Measurements from ENCODE around the gene PLA2G4A. TPM values are rescaled to one million over a fixed set of nuclear protein-coding genes. Genes with fewer than 3 reads are reported as not detected.

The PLA2G4A gene
- polyA plus RNA-seq, 1 donor from 2014 or later: not detected

DNA sequence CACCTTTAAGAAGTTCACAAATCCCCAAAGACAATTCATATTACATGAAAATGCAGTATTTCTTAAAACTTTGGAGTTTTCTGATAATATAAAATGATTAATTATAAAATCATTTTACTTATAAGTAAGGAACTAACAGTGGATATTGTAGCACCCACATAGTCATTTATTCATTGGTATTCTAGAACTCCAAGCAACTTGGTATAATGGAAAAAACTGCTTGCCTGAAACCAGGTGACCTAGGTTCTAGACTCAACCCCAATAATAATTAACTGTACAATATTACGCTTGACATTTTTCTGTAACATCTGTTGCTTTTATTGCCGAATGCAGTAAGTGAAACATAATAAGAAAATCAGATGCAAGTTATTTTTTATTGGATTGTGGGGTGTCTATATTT is 2.4 kb downstream of the PLA2G4A start:
- no peaks in the 10 kb centered on the region for H3K79me2 ChIP-seq (replicated peaks; ENCODE audit: insufficient read depth, low read length)
- no peaks in the 10 kb centered on the region for H3F3A ChIP-seq (ENCODE audit: insufficient read depth, low read length, poor library complexity, severe bottlenecking)
- H2AFZ ChIP-seq (ENCODE audit: low read depth, low read length): no peak overlapping the region
- H3K9ac ChIP-seq (ENCODE audit: low read length): no peak overlapping the region
- H4K20me1 ChIP-seq (ENCODE audit: insufficient read depth): no peaks in the 10 kb centered on the region
- H3K4me2 ChIP-seq (ENCODE audit: low read length): no peak overlapping the region
- H3K9me3 ChIP-seq (ENCODE audit: low read length): no peaks in the 10 kb centered on the region
- H3K36me3 ChIP-seq (ENCODE audit: insufficient read depth, low read length): no peaks in the 10 kb centered on the region
- H3K27ac ChIP-seq (ENCODE audit: low read length): no peak overlapping the region
- H3K4me3 ChIP-seq (ENCODE audit: low read length): no peak overlapping the region
- H3K9me2 ChIP-seq (ENCODE audit: insufficient read depth, low read length): no peaks in the 10 kb centered on the region
- no peaks in the 10 kb centered on the region for H3K27me3 ChIP-seq (ENCODE audit: insufficient read depth, low read depth, low read length)
- no peak for TF ChIP-seq TAF1 (IDR thresholded peaks at IDR 0.05; ENCODE audit: low read depth)
- TF ChIP-seq POLR2AphosphoS5 (IDR thresholded peaks at IDR 0.05): no peak
- TF ChIP-seq SMC3 (conservative IDR thresholded peaks at IDR 0.05; ENCODE audit: poor library complexity): no peak
- TF ChIP-seq EZH2 (IDR thresholded peaks at IDR 0.05; ENCODE audit: borderline replicate concordance, insufficient read depth, low read length, poor library complexity, severe bottlenecking): no peak
- no peak for TF ChIP-seq MXI1 (conservative IDR thresholded peaks at IDR 0.05; ENCODE audit: poor library complexity, severe bottlenecking)
- TF ChIP-seq, protein P1, sequence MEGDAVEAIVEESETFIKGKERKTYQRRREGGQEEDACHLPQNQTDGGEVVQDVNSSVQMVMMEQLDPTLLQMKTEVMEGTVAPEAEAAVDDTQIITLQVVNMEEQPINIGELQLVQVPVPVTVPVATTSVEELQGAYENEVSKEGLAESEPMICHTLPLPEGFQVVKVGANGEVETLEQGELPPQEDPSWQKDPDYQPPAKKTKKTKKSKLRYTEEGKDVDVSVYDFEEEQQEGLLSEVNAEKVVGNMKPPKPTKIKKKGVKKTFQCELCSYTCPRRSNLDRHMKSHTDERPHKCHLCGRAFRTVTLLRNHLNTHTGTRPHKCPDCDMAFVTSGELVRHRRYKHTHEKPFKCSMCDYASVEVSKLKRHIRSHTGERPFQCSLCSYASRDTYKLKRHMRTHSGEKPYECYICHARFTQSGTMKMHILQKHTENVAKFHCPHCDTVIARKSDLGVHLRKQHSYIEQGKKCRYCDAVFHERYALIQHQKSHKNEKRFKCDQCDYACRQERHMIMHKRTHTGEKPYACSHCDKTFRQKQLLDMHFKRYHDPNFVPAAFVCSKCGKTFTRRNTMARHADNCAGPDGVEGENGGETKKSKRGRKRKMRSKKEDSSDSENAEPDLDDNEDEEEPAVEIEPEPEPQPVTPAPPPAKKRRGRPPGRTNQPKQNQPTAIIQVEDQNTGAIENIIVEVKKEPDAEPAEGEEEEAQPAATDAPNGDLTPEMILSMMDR (IDR thresholded peaks at IDR 0.05; ENCODE audit: poor library complexity, severe bottlenecking): no peak
- TF ChIP-seq, protein P2, sequence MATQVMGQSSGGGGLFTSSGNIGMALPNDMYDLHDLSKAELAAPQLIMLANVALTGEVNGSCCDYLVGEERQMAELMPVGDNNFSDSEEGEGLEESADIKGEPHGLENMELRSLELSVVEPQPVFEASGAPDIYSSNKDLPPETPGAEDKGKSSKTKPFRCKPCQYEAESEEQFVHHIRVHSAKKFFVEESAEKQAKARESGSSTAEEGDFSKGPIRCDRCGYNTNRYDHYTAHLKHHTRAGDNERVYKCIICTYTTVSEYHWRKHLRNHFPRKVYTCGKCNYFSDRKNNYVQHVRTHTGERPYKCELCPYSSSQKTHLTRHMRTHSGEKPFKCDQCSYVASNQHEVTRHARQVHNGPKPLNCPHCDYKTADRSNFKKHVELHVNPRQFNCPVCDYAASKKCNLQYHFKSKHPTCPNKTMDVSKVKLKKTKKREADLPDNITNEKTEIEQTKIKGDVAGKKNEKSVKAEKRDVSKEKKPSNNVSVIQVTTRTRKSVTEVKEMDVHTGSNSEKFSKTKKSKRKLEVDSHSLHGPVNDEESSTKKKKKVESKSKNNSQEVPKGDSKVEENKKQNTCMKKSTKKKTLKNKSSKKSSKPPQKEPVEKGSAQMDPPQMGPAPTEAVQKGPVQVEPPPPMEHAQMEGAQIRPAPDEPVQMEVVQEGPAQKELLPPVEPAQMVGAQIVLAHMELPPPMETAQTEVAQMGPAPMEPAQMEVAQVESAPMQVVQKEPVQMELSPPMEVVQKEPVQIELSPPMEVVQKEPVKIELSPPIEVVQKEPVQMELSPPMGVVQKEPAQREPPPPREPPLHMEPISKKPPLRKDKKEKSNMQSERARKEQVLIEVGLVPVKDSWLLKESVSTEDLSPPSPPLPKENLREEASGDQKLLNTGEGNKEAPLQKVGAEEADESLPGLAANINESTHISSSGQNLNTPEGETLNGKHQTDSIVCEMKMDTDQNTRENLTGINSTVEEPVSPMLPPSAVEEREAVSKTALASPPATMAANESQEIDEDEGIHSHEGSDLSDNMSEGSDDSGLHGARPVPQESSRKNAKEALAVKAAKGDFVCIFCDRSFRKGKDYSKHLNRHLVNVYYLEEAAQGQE (IDR thresholded peaks at IDR 0.05; ENCODE audit: borderline replicate concordance): no peak
- no peak for TF ChIP-seq EP300 (conservative IDR thresholded peaks at IDR 0.05; ENCODE audit: poor library complexity, severe bottlenecking)
- no peak for TF ChIP-seq RAD21 (conservative IDR thresholded peaks at IDR 0.05)

DNA sequence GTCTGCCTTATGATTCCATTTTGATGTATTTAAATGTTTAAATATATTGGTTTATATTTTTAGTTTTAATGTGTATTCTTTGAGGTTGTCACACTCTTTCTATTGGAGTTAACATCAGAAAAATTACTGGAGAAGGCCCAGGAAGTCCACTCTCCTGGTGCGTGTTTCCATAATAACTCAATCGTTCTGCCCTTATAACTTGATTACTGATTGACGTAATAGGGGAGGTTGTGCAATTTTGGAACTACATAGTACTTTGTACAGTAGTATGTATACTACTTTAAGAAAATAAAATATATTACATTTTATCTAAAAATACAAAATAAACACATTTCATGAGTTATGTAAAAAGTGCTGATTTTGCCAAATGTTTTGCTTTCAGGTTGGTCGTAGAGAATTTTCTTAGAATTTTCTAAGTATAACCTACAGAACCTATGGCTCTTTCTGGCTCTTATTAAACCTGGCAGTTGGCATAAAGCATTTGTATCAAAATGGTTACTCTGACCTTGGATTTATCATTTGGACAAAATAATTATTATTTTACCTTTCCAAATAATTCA is 5.7 kb downstream of the PLA2G4A start:
- TF ChIP-seq SMC3 (conservative IDR thresholded peaks at IDR 0.05; ENCODE audit: poor library complexity) (no peak), TAF1 (IDR thresholded peaks at IDR 0.05; ENCODE audit: low read depth) (no peak), RAD21 (conservative IDR thresholded peaks at IDR 0.05) (no peak)
- TF ChIP-seq, protein P1 (IDR thresholded peaks at IDR 0.05; ENCODE audit: poor library complexity, severe bottlenecking): no peak
- TF ChIP-seq, protein P2 (IDR thresholded peaks at IDR 0.05; ENCODE audit: borderline replicate concordance): no peak
- Histone ChIP-seq H3K9me3 (ENCODE audit: low read length) (no peaks in the 10 kb centered on the region), H3K36me3 (ENCODE audit: insufficient read depth, low read length) (no peaks in the 10 kb centered on the region), H3K9ac (ENCODE audit: low read length) (no peak overlapping the region), H3K9me2 (ENCODE audit: insufficient read depth, low read length) (no peaks in the 10 kb centered on the region), H3K79me2 (replicated peaks; ENCODE audit: insufficient read depth, low read length) (no peaks in the 10 kb centered on the region), H2AFZ (ENCODE audit: low read depth, low read length) (no peak overlapping the region), H3F3A (ENCODE audit: insufficient read depth, low read length, poor library complexity, severe bottlenecking) (no peaks in the 10 kb centered on the region), H3K4me2 (ENCODE audit: low read length) (no peak overlapping the region), H3K27me3 (ENCODE audit: insufficient read depth, low read depth, low read length) (no peaks in the 10 kb centered on the region), H4K20me1 (ENCODE audit: insufficient read depth) (no peaks in the 10 kb centered on the region), H3K27ac (ENCODE audit: low read length) (no peak overlapping the region), H3K4me3 (ENCODE audit: low read length) (no peak overlapping the region)

All from neural cell (in vitro differentiated cells).